Measurements from ENCODE around the gene RIOK1.
"Not testable (repeated sequence)": the region's sequence is repeated elsewhere in the genome, so short reads cannot be mapped to it uniquely, and the experiment has no call there.

RIOK1 gene

GRCh38 chr6:7442467-7442866 is 52.9 kb downstream of the RIOK1 start:
- DNase-seq: no peak

- no peak for DNase-seq
Measured at GRCh38 chr6:7445101-7445500, 55.5 kb downstream of the RIOK1 start.

- no peak for DNase-seq
Measured at GRCh38 chr6:7445885-7446461, 56.4 kb downstream of the RIOK1 start.

GRCh38 chr6:7446619-7447325 is 57.2 kb downstream of the RIOK1 start:
- no peak for DNase-seq

- no peak for DNase-seq
Measured at GRCh38 chr6:7448232-7448631, 58.6 kb downstream of the RIOK1 start.

GRCh38 chr6:7449018-7449417 is 59.4 kb downstream of the RIOK1 start:
- DNase-seq: no peak

- no peak for DNase-seq
Measured at GRCh38 chr6:7451326-7451725, 61.7 kb downstream of the RIOK1 start.

- no peak for DNase-seq
Measured at GRCh38 chr6:7452898-7453297, 63.3 kb downstream of the RIOK1 start.

- no peak for DNase-seq
Measured at GRCh38 chr6:7454696-7455358, 65.2 kb downstream of the RIOK1 start.

GRCh38 chr6:7456302-7456701 is 66.7 kb downstream of the RIOK1 start:
- DNase-seq: not testable (repeated sequence)

GRCh38 chr6:7461416-7461815 is 71.8 kb downstream of the RIOK1 start:
- no peak for DNase-seq

GRCh38 chr6:7463785-7464184 is 74.2 kb downstream of the RIOK1 start:
- no peak for DNase-seq

- no peak for DNase-seq
Measured at GRCh38 chr6:7467007-7467897, 77.6 kb downstream of the RIOK1 start.

All from DMS79 (cell line).